ENCODE measurements around the gene PDE4D. TPM values are rescaled to one million over a fixed set of nuclear protein-coding genes. Genes with fewer than 3 reads are reported as not detected.

Gene PDE4D
- total and polyA plus RNA-seq, 10 of the 15 experiments (the other 5 are each of a cell fraction or from before 2014, with no cell fraction given), result 0.87 to 4.1 (median 2.2) TPM

DNA sequence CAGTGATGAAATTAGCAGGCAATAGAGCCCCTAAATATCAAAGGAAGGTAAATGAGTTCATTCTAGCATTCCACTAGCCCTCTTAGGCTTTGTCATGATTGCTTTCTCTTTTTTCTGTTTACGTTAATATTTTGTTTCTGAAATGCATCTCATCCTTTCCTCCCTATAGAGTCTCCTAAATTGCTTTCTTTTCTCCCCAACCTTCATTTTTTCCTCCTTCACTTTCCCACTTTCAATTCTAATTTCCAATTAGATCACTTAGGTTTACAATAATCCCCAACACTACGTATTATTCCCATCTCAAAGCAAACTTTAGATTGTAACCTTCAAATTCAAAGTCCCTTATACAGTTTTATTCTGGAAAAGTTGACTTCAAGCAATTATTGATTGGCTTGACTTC is 751.4 kb downstream of the PDE4D start:
- 27% methylated on average over 2 of the region's 2 CpGs for WGBS (ENCODE audit: insufficient coverage, insufficient replicate concordance, low lambda C conversion rate, missing lambda C conversion rate)
- H3K27me3 ChIP-seq (replicated peaks in 1 of 2; ENCODE audit: control insufficient read depth in 2 of 2, insufficient read depth in 2 of 2, low read length in 1 of 2), result no peaks in the 10 kb centered on the region
- no peaks in the 10 kb centered on the region for H3K79me2 ChIP-seq (ENCODE audit: control insufficient read depth, insufficient read depth, low read length)
- H3K36me3 ChIP-seq (ENCODE audit: control insufficient read depth in 2 of 2, insufficient read depth in 2 of 2, low read length in 1 of 2), result no peaks in the 10 kb centered on the region
- SMC1A ChIA-PET (ENCODE audit: uncharacterized antibody, unreplicated experiment), result no interaction called here
- in situ Hi-C loops (cut with MboI) (no loop called here), intact Hi-C loops (cut with micrococcal nuclease; ENCODE audit: unreplicated experiment) (no loop called here)
- RAD21 ChIA-PET (ENCODE audit: unreplicated experiment), result no interaction called here
- POLR2A ChIA-PET, result no interaction called here
- ATAC-seq (no peak), DNase-seq (ENCODE audit: low read depth, low spot score) (no peak), FAIRE-seq (no peak)
- no peak overlapping the region for H3K27ac ChIP-seq (ENCODE audit: control insufficient read depth, insufficient read depth)
- H3K9me3 ChIP-seq (replicated peaks; ENCODE audit: control insufficient read depth, insufficient read depth, low read length), result no peaks in the 10 kb centered on the region
- no peak overlapping the region for H2AFZ ChIP-seq (ENCODE audit: control insufficient read depth, low read depth, low read length)
- peaks cover 7% of the 10 kb centered on the region for H3K4me1 ChIP-seq (ENCODE audit: control insufficient read depth, insufficient read depth, low read length)
- H3K9ac ChIP-seq (ENCODE audit: control insufficient read depth, insufficient read depth, low read length), result no peak overlapping the region
- no peaks in the 10 kb centered on the region for H4K20me1 ChIP-seq (ENCODE audit: control insufficient read depth, insufficient read depth)
- no peak overlapping the region for H3K4me2 ChIP-seq (ENCODE audit: control insufficient read depth, insufficient read depth)
- BruUV-seq (replicated peaks), result no TSS peak
- H3K4me3 ChIP-seq, result no peak overlapping the region
- TF ChIP-seq SKIL (IDR thresholded peaks at IDR 0.05; ENCODE audit: low read depth, poor library complexity, severe bottlenecking), result no peak
- no peak for TF ChIP-seq CBFB (IDR thresholded peaks at IDR 0.05; ENCODE audit: low read depth)
- TF ChIP-seq RCOR1 (conservative IDR thresholded peaks at IDR 0.05; ENCODE audit: low read depth, low read length), result no peak
- no peak for TF ChIP-seq E4F1 (IDR thresholded peaks at IDR 0.05; ENCODE audit: borderline replicate concordance, partially characterized antibody)
- CTCF ChIA-PET, result no interaction called here

All from GM12878 (cell line).